Caki2 (cell line): ENCODE measurements around the gene AKIP1. TPM values are rescaled to one million over a fixed set of nuclear protein-coding genes. Genes with fewer than 3 reads are reported as not detected.
A peak's percentile ranks its signal among the peaks of the same experiment; 100 is the strongest.

Experiments used
- DNase-seq: peaks from one replicate; pipeline ENCODE4 v3.0.0-alpha.2; 2015; ENCODE audit warnings: low read depth
- in situ Hi-C: cut with HindIII; loops from 2 replicates; pipeline ENCODE4 v1.10.0; 2016; ENCODE audit warnings: low sequenced_read_pairs, low pct_unique_long_range_greater_than_20kb, mixed read lengths
- total RNA-seq: library from RNA; depleted of rRNA; stranded (reverse); fragments of >200 nt; shearing (Covaris generic); gene quantifications from 2 replicates; pipeline ENCODE4 v1.2.3, GENCODE V29; 2014; ENCODE audit warnings: low replicate concordance; rRNA removed

AKIP1 gene
- total RNA-seq, 1 experiment from 2014 or later = 69.0 TPM

GRCh38 chr11:8941341-8942103 is 30.5 kb downstream of the AKIP1 start:
- DNase-seq = no peak
- in situ Hi-C loops = no loop called here

GRCh38 chr11:8942518-8943066 is 31.6 kb downstream of the AKIP1 start, which contains the start of gene ASCL3:
TSS of gene ASCL3 (minus strand) at chr11:8943016. CDS start at chr11:8938161, 4,855 bp downstream.
- in situ Hi-C loops = no loop called here
- no peak for DNase-seq

DNA sequence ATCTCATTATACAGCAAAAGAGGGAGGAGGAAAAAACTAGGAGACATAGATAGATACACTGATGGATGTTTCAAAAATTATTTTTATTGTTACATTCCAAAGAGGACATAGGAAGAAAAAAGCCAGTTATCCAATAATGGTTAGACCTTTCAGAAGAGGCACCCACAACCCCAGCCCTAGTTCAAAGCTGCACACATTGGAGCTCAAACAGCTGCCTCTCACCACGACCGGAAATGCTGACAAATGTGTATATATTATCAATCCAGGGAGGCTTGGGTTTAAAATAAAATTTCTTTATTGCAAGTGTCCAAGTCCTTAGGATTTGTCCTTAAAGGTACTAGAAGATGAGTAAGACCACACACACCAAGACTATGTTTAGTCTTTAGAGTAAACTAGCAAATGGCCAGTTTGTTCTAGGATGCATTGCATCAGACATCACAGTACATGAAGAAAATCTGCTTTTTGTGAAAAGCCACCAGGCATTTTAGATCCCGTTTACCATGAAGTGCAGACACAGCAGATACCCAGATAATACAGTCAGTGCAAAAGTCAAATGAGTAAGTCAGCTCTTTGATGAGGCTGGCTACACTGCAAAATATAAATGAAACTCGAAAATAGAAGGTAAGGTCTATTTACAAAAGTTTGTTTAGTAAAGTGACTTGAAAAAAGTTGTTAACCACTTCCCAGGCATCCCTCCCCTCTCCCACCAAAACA is 36.4 kb downstream of the AKIP1 start:
- in situ Hi-C loops = no loop called here
- DNase-seq = no peak

- DNase-seq = no peak
- in situ Hi-C loops = no loop called here
Observed at GRCh38 chr11:8948886-8949285, 37.9 kb downstream of the AKIP1 start.

GRCh38 chr11:8956860-8957259 is 45.9 kb downstream of the AKIP1 start:
- no peak for DNase-seq
- in situ Hi-C loops = no loop called here

- peak; percentile 61 for DNase-seq
- in situ Hi-C loops = no loop called here
Observed at GRCh38 chr11:8959546-8960166, 48.7 kb downstream of the AKIP1 start.

DNA sequence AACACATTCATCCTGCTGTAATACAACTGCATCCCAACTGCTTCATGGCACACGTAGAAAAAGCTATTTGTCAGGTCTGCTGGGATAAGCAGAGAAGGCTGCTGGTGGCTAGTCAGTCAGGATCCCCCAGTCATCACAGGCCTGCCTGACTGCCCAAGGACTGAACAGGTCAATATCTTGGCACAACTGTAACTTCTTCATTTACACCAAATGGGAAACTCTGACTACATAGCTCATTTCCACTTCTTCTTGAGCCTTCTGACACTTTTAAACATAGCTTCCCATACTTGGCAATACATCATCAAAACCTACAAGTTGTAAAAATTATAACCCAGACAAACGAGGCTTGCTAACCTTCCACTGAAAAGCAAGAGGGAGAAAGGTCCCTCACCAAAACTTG is 50.4 kb downstream of the AKIP1 start:
- no peak for DNase-seq
- in situ Hi-C loops = no loop called here

DNA sequence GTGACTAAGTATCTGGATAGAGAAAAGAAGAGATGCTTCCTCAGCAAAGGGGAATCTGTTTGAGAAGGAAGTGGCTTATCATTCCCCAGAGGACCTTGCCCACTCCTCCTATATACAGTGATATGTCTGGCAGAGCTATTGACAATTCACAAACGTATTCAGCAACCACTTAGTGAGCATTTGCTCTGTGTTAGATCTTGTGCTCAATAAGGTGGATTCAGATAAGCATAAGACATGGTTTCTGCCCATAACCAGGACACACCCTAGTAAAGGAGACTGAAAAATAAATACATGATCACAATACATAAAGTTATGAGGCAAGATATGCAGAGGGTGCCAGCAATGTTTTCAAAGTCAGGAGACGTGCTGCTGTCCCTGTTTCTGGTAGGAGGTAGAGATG is 51.9 kb downstream of the AKIP1 start:
- no peak for DNase-seq
- in situ Hi-C loops = no loop called here

DNA sequence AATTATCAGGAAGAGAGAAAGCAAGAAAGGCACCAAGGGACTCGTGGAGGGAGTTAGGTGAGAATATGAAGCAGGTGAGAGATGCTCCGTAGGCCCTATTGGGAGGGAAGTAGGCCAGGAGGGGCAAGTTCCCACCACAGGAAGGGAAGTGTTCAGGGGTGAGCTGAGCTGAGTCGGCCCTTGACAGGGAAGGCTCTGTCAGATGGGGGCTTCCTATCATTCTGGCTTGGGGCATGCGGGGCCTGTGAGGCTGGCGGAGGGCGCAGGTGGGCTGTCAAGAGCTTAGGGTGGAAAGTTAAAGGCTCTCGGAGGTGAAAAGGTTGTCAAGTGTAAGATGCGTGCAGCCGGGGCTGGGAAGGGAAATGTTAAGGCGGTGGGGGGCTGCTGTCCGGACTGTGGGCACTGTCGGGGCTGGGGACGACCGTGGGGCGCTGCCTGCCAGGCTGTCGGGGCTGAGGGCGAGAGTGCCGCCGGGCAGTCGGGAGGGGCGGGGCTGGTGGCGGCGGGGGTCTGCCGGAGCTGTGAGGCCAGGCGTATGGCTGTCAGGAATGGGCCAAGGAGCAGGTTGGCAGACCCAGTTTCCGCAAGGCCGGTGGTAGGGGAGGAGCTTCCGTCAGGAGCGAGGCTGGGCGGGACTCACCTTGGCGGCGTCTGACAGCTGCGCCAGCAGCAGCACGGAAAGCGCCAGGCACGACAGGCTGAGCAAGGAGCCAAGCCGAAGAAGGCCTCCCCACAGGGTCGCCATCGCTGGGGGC is 52.8 kb downstream of the AKIP1 start:
- in situ Hi-C loops = no loop called here

DNA sequence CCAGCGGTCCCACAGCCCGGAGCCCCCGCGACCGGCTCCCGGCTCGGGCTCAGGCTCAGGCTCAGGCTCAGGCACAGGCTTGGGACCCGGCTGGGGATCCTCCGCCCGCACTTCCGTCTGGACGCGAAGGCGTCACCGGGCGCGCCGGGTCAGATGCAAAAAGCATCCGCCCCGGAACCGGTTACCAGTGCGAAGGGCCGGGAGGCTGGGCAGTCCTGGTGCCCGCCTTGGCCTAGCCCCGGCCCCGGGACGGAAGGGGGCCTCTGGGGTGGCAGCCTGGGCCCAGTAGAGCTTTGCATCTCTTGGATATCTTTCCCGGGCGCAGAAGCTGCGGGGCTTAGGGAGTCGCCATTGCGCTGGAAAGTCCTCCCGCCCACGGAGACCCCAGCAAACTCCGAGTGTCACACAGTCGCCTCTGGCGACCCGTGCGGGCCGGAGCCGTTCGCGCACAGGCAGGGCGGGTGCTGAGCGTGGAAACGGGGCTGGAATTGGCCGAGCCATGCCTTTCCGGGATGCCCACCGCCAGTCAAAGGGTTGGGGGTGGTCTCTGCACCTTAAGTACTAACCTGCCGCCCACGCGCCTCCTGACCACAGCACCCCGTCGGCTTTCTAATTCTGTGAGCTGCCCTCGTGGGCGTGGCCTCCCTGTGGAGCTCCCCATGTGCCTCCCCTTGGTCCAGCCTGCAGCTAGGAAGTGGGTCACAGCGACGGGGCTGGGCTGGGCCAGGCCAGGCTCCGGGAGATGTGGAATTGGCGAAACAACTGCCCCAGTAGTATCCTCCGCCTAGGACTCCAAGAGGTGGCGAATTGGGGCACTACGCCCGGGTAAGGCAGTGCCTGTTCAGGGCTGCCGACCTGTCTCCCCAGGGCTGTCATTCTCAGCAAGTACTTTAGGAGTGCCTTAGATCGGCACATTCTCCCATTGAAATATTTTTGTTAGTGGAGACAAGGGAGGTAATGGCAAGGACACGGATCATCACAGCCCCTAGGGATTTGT is 53.6 kb downstream of the AKIP1 start, which contains the start of gene TMEM9B:
Gene TMEM9B, minus strand, starts transcription at position 119 of the 997 bp plus-strand sequence. CDS start 129 bp downstream, outside the sequence.
- in situ Hi-C loops = no loop called here
- peak; percentile 92 for DNase-seq

More for the DNA sequence above, 52.8 kb downstream of the AKIP1 start:
- DNase-seq = peak; percentile 5

- DNase-seq = no peak
- in situ Hi-C loops = no loop called here
Observed at GRCh38 chr11:8967184-8967583, 56.2 kb downstream of the AKIP1 start.

Other genes starting within 250 kb of the AKIP1 start
- gene TRIM66, start 228.5 kb upstream of the AKIP1 start, total RNA-seq = 0.27 and 2.9 TPM in 2 replicates
- gene RPL27A, start 228.4 kb upstream of the AKIP1 start, total RNA-seq = 831 and 864 TPM in 2 replicates
- not detected in 2 replicates for gene C11orf16, start 21.8 kb downstream of the AKIP1 start, total RNA-seq
- not detected in 2 replicates for gene ASCL3, start 31.8 kb downstream of the AKIP1 start, total RNA-seq
- 13.7 and 24.2 TPM in 2 replicates for gene TMEM9B, start 53.3 kb downstream of the AKIP1 start, total RNA-seq
- 3.7 and 4.5 TPM in 2 replicates for gene NRIP3, start 92.8 kb downstream of the AKIP1 start, total RNA-seq
- 4.3 TPM in 1 of 2 replicates, not detected in the other for gene SCUBE2, start 180.4 kb downstream of the AKIP1 start, total RNA-seq